GM21423 (cell line): Measurements from ENCODE around the gene PHACTR1.

Source experiments
- ATAC-seq: cut with Tn5 transposase; IDR thresholded peaks from one replicate; pipeline ENCODE4 v1.9.1; 2021; ENCODE audit warnings: mild to moderate bottlenecking, moderate library complexity; ENCODE audit not compliant: unreplicated experiment

PHACTR1 gene

GRCh38 chr6:13094781-13095425 is 378.3 kb downstream of the PHACTR1 start:
- ATAC-seq: no peak

- no peak for ATAC-seq
Observed at GRCh38 chr6:13096084-13096483, 379.5 kb downstream of the PHACTR1 start.

- ATAC-seq: no peak
Observed at GRCh38 chr6:13097454-13097853, 380.9 kb downstream of the PHACTR1 start.

- ATAC-seq: no peak
Observed at GRCh38 chr6:13098006-13098405, 381.4 kb downstream of the PHACTR1 start.

- no peak for ATAC-seq
Observed at GRCh38 chr6:13098793-13099570, 382.4 kb downstream of the PHACTR1 start.

- ATAC-seq: no peak
Observed at GRCh38 chr6:13099771-13100170, 383.2 kb downstream of the PHACTR1 start.

- ATAC-seq: no peak
Observed at GRCh38 chr6:13101409-13101808, 384.8 kb downstream of the PHACTR1 start.

- ATAC-seq: no peak
Observed at GRCh38 chr6:13101985-13102384, 385.4 kb downstream of the PHACTR1 start.

- no peak for ATAC-seq
Observed at GRCh38 chr6:13103169-13103568, 386.6 kb downstream of the PHACTR1 start.

- no peak for ATAC-seq
Observed at GRCh38 chr6:13105139-13105538, 388.6 kb downstream of the PHACTR1 start.

GRCh38 chr6:13112921-13113320 is 396.4 kb downstream of the PHACTR1 start:
- ATAC-seq: no peak

GRCh38 chr6:13113376-13113775 is 396.8 kb downstream of the PHACTR1 start:
- ATAC-seq: no peak

GRCh38 chr6:13113981-13114593 is 397.5 kb downstream of the PHACTR1 start:
- ATAC-seq: no peak

GRCh38 chr6:13116155-13116554 is 399.6 kb downstream of the PHACTR1 start:
- ATAC-seq: no peak

GRCh38 chr6:13117570-13117969 is 401.0 kb downstream of the PHACTR1 start:
- no peak for ATAC-seq

GRCh38 chr6:13119549-13119948 is 403.0 kb downstream of the PHACTR1 start:
- no peak for ATAC-seq

- ATAC-seq: no peak
Observed at GRCh38 chr6:13120483-13121482, 404.2 kb downstream of the PHACTR1 start.

GRCh38 chr6:13124131-13124530 is 407.6 kb downstream of the PHACTR1 start:
- ATAC-seq: no peak

GRCh38 chr6:13125841-13126240 is 409.3 kb downstream of the PHACTR1 start:
- no peak for ATAC-seq

- no peak for ATAC-seq
Observed at GRCh38 chr6:13131935-13132661, 415.5 kb downstream of the PHACTR1 start.
